Chondrocyte (in vitro differentiated cells): ENCODE measurements around the gene VARS1. TPM values are rescaled to one million over a fixed set of nuclear protein-coding genes. Genes with fewer than 3 reads are reported as not detected.

Experiments
- DNase-seq: peaks from one replicate; pipeline ENCODE4 v3.0.0; 2021; ENCODE audit warnings: mixed read lengths, low spot score
- H3K27ac Mint-ChIP-seq: one replicate; pipeline ENCODE4 v1.8.0; 2021; ENCODE audit warnings: mild to moderate bottlenecking, moderate library complexity, mixed read lengths; ENCODE audit not compliant: unreplicated experiment
- H3K27me3 Mint-ChIP-seq: 2 replicates; pipeline ENCODE4 v1.8.0; 2021; ENCODE audit warnings: low read depth, mixed read lengths
- H3K36me3 Mint-ChIP-seq: 2 replicates; pipeline ENCODE4 v1.8.0; 2021; ENCODE audit warnings: low read depth, mixed read lengths
- H3K4me1 Mint-ChIP-seq: 2 replicates; pipeline ENCODE4 v1.8.0; 2021; ENCODE audit warnings: low read depth, mild to moderate bottlenecking, mixed read lengths
- H3K4me3 Mint-ChIP-seq: one replicate; pipeline ENCODE4 v1.8.0; 2021; ENCODE audit warnings: mild to moderate bottlenecking, moderate library complexity, mixed read lengths; ENCODE audit not compliant: unreplicated experiment
- H3K9me3 Mint-ChIP-seq: 2 replicates; pipeline ENCODE4 v1.8.0; 2021; ENCODE audit warnings: low read depth, mixed read lengths
- total RNA-seq: library from RNA; stranded (reverse); gene quantifications from 3 replicates; pipeline ENCODE4 v1.2.1, GENCODE V29; 2021
- TF ChIP-seq, protein P1 (sequence below): fragments of 200-600 bp; sonication (generic); IDR thresholded peaks from 2 replicates; pipeline ENCODE4 v1.5.0; 2021; ENCODE audit warnings: antibody characterized with exemption, mild to moderate bottlenecking, moderate library complexity

VARS1 gene
- total RNA-seq, 1 donor from 2014 or later = 71.1 TPM

DNA sequence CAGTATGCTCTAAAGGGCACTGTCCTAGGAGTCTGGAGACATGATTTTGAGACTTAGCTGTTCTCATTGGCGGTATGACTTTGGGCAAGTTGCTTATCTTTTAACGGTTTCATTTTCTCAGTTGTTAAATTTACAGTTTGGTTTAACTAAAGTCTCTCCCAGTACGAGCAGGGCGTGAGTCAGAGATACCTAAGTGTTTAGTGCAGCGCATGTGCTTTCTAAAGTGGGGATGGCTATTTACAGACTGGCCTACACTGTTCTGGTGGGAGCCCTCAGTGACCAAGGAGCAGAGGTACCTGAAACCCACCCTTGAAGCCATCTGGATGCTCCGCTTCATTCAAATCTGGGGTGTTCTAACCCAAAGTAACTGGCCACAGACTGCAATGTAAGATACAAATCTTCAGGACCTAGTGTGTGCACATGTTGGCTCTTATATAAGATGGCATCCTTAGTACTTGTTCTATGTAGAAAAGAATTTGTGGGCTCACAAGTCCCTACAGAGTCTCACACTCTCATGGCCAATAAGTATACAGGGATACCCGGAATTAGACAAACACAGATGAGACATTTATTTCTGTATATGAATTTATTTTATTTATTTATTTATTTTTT, 45.0 kb downstream of the VARS1 start:
- TF ChIP-seq, protein P1, sequence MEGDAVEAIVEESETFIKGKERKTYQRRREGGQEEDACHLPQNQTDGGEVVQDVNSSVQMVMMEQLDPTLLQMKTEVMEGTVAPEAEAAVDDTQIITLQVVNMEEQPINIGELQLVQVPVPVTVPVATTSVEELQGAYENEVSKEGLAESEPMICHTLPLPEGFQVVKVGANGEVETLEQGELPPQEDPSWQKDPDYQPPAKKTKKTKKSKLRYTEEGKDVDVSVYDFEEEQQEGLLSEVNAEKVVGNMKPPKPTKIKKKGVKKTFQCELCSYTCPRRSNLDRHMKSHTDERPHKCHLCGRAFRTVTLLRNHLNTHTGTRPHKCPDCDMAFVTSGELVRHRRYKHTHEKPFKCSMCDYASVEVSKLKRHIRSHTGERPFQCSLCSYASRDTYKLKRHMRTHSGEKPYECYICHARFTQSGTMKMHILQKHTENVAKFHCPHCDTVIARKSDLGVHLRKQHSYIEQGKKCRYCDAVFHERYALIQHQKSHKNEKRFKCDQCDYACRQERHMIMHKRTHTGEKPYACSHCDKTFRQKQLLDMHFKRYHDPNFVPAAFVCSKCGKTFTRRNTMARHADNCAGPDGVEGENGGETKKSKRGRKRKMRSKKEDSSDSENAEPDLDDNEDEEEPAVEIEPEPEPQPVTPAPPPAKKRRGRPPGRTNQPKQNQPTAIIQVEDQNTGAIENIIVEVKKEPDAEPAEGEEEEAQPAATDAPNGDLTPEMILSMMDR = no peak
- Mint-ChIP-seq H3K4me1 (peaks cover 14% of the 10 kb centered on the region), H3K27me3 (no peaks in the 10 kb centered on the region), H3K27ac (no peak overlapping the region), H3K36me3 (no peaks in the 10 kb centered on the region), H3K9me3 (no peaks in the 10 kb centered on the region), H3K4me3 (no peak overlapping the region)
- no peak for DNase-seq

- TF ChIP-seq, protein P1 = no peak
- no peaks in the 10 kb centered on the region for H3K27me3 Mint-ChIP-seq
- H3K4me1 Mint-ChIP-seq = peaks cover 14% of the 10 kb centered on the region
Observed at GRCh38 chr6:31749301-31750036, 46.1 kb downstream of the VARS1 start.

More at GRCh38 chr6:31749301-31750036, 46.1 kb downstream of the VARS1 start:
- H3K36me3 Mint-ChIP-seq = peaks cover 2% of the 10 kb centered on the region
- H3K27ac Mint-ChIP-seq = no peak overlapping the region
- no peak overlapping the region for H3K4me3 Mint-ChIP-seq
- H3K9me3 Mint-ChIP-seq = no peaks in the 10 kb centered on the region
- DNase-seq = no peak

Other genes with a start within 250 kb of the VARS1 start
- gene ATP6V1G2, start 249.1 kb downstream of the VARS1 start, total RNA-seq = 2.4 to 4.1 TPM (median 3.0 TPM) in 3 replicates
- 21.2 to 30.1 TPM (median 29.6 TPM) in 3 replicates for gene NFKBIL1, start 248.1 kb downstream of the VARS1 start, total RNA-seq
- not detected in 3 replicates for gene LTA, start 223.5 kb downstream of the VARS1 start, total RNA-seq
- not detected in 3 replicates for gene TNF, start 220.2 kb downstream of the VARS1 start, total RNA-seq
- gene LTB, start 213.3 kb downstream of the VARS1 start, total RNA-seq = not detected in 3 replicates
- gene LST1, start 209.5 kb downstream of the VARS1 start, total RNA-seq = not detected in 3 replicates
- not detected in 3 replicates for gene NCR3, start 202.7 kb downstream of the VARS1 start, total RNA-seq
- gene AIF1, start 180.5 kb downstream of the VARS1 start, total RNA-seq = not detected in 3 replicates
- gene PRRC2A, start 175.0 kb downstream of the VARS1 start, total RNA-seq = 156 to 185 TPM (median 157 TPM) in 3 replicates
- gene BAG6, start 143.1 kb downstream of the VARS1 start, total RNA-seq = 253 to 308 TPM (median 262 TPM) in 3 replicates
- gene APOM, start 139.9 kb downstream of the VARS1 start, total RNA-seq = 0.85 to 1.2 TPM in 2 of 3 replicates, not detected in the other
- gene C6orf47, start 135.0 kb downstream of the VARS1 start, total RNA-seq = 19.1 to 20.3 TPM (median 20.2 TPM) in 3 replicates
- 12.0 to 15.4 TPM (median 13.9 TPM) in 3 replicates for gene GPANK1, start 130.8 kb downstream of the VARS1 start, total RNA-seq
- gene CSNK2B, start 129.7 kb downstream of the VARS1 start, total RNA-seq = 116 to 126 TPM (median 122 TPM) in 3 replicates
- gene LY6G5B, start 125.8 kb downstream of the VARS1 start, total RNA-seq = 10.2 to 14.3 TPM (median 11.7 TPM) in 3 replicates
- gene LY6G5C, start 114.7 kb downstream of the VARS1 start, total RNA-seq = 1.3 to 3.6 TPM (median 2.4 TPM) in 3 replicates
- 27.8 to 33.9 TPM (median 32.3 TPM) in 3 replicates for gene ABHD16A, start 92.4 kb downstream of the VARS1 start, total RNA-seq
- gene LY6G6F, start 88.9 kb downstream of the VARS1 start, total RNA-seq = not detected in 3 replicates
- not detected in 3 replicates for gene LY6G6D, start 80.4 kb downstream of the VARS1 start, total RNA-seq
- 0.30 TPM in 1 of 3 replicates, not detected in the others for gene LY6G6C, start 74.0 kb downstream of the VARS1 start, total RNA-seq
- not detected in 3 replicates for gene MPIG6B, start 72.4 kb downstream of the VARS1 start, total RNA-seq
- 66.4 to 99.6 TPM (median 95.7 TPM) in 3 replicates for gene DDAH2, start 66.5 kb downstream of the VARS1 start, total RNA-seq
- gene CLIC1, start 59.2 kb downstream of the VARS1 start, total RNA-seq = 256 to 328 TPM (median 317 TPM) in 3 replicates
- gene MSH5, start 55.7 kb downstream of the VARS1 start, total RNA-seq = 8.4 to 17.4 TPM (median 9.4 TPM) in 3 replicates
- gene SAPCD1, start 33.1 kb downstream of the VARS1 start, total RNA-seq = 1.3 to 2.4 TPM (median 1.4 TPM) in 3 replicates
- gene VWA7, start 18.4 kb downstream of the VARS1 start, total RNA-seq = 0.15 to 0.62 TPM (median 0.17 TPM) in 3 replicates
- 35.0 to 42.5 TPM (median 35.7 TPM) in 3 replicates for gene LSM2, start 11.2 kb upstream of the VARS1 start, total RNA-seq
- gene HSPA1L, start 19.5 kb upstream of the VARS1 start, total RNA-seq = 0.89 to 1.5 TPM (median 1.00 TPM) in 3 replicates
- gene HSPA1A, start 19.8 kb upstream of the VARS1 start, total RNA-seq = 23.0 to 46.3 TPM (median 46.2 TPM) in 3 replicates
- gene HSPA1B, start 32.0 kb upstream of the VARS1 start, total RNA-seq = 46.8 to 57.9 TPM (median 50.4 TPM) in 3 replicates
- gene NEU1, start 67.1 kb upstream of the VARS1 start, total RNA-seq = 63.8 to 67.5 TPM (median 64.2 TPM) in 3 replicates
- gene SLC44A4, start 83.2 kb upstream of the VARS1 start, total RNA-seq = not detected in 3 replicates
- gene EHMT2, start 101.9 kb upstream of the VARS1 start, total RNA-seq = 37.7 to 53.0 TPM (median 40.0 TPM) in 3 replicates
- 6.3 to 7.6 TPM (median 6.7 TPM) in 3 replicates for gene ZBTB12, start 106.3 kb upstream of the VARS1 start, total RNA-seq
- gene C2, start 132.0 kb upstream of the VARS1 start, total RNA-seq = 0.52 to 1.5 TPM (median 0.56 TPM) in 3 replicates
- gene CFB, start 150.3 kb upstream of the VARS1 start, total RNA-seq = 2.3 to 3.2 TPM (median 2.6 TPM) in 3 replicates
- 43.5 to 59.3 TPM (median 50.6 TPM) in 3 replicates for gene NELFE, start 163.2 kb upstream of the VARS1 start, total RNA-seq
- 56.9 to 85.6 TPM (median 61.2 TPM) in 3 replicates for gene SKIC2, start 163.4 kb upstream of the VARS1 start, total RNA-seq
- 15.8 to 25.9 TPM (median 19.3 TPM) in 3 replicates for gene DXO, start 176.4 kb upstream of the VARS1 start, total RNA-seq
- gene C4A, start 186.3 kb upstream of the VARS1 start, total RNA-seq = 7.2 to 13.3 TPM (median 10.5 TPM) in 3 replicates
- 7.3 to 10.3 TPM (median 9.6 TPM) in 3 replicates for gene C4B, start 219.0 kb upstream of the VARS1 start, total RNA-seq
- gene CYP21A2, start 242.7 kb upstream of the VARS1 start, total RNA-seq = 0.30 to 0.68 TPM (median 0.41 TPM) in 3 replicates